Lower lobe of right lung (tissue), 2 donors: ENCODE measurements around the gene APEH. TPM values are rescaled to one million over a fixed set of nuclear protein-coding genes. Genes with fewer than 3 reads are reported as not detected.

Experiments
- ATAC-seq, 2 donors: fragments of 200-7000 bp; cut with Tn5 transposase; one replicate each; pipeline ENCODE4 v1.9.1; 2020 to 2022; ENCODE audit warnings: mild to moderate bottlenecking in 2 of 2, moderate library complexity in 2 of 2
- DNase-seq: peaks from one replicate; pipeline ENCODE4 v3.0.0-alpha.2; 2020
- H3K27ac ChIP-seq: fragments of 200-600 bp; one replicate; pipeline ENCODE4 v1.8.0; 2022
- H3K27me3 ChIP-seq: fragments of 200-600 bp; one replicate; pipeline ENCODE4 v1.8.0; 2022; ENCODE audit warnings: low read depth
- H3K36me3 ChIP-seq: fragments of 200-600 bp; one replicate; pipeline ENCODE4 v1.8.0; 2022; ENCODE audit warnings: mild to moderate bottlenecking
- H3K4me1 ChIP-seq: fragments of 200-600 bp; one replicate; pipeline ENCODE4 v1.8.0; 2022
- H3K4me3 ChIP-seq: fragments of 200-600 bp; one replicate; pipeline ENCODE4 v1.8.0; 2022; ENCODE audit warnings: mild to moderate bottlenecking
- H3K9me3 ChIP-seq: fragments of 200-600 bp; one replicate; pipeline ENCODE4 v1.8.0; 2022
- intact Hi-C: fragments of 100-400 bp; cut with DNase I; formaldehyde crosslinking; loops from one replicate; pipeline ENCODE4 v1.11.0; 2022
- total RNA-seq: library from RNA; stranded (reverse); fragmentation: NEBNext Ultra II Directional; extraction: Animal tissue kit (Norgen Biotek cat#: 25700); gene quantifications from one replicate; pipeline ENCODE4 v1.2.1, GENCODE V29; 2021
- TF ChIP-seq, protein P1 (sequence below): fragments of 200-600 bp; IDR thresholded peaks from one replicate; pipeline ENCODE4 v1.8.0; 2022; ENCODE audit warnings: antibody characterized with exemption, mild to moderate bottlenecking
- donor health status: DM: no; HTN: yes; CAD: no; lungs with severe emphysema.

The APEH gene
- total RNA-seq, 1 donor from 2014 or later, result 83.4 TPM

DNA sequence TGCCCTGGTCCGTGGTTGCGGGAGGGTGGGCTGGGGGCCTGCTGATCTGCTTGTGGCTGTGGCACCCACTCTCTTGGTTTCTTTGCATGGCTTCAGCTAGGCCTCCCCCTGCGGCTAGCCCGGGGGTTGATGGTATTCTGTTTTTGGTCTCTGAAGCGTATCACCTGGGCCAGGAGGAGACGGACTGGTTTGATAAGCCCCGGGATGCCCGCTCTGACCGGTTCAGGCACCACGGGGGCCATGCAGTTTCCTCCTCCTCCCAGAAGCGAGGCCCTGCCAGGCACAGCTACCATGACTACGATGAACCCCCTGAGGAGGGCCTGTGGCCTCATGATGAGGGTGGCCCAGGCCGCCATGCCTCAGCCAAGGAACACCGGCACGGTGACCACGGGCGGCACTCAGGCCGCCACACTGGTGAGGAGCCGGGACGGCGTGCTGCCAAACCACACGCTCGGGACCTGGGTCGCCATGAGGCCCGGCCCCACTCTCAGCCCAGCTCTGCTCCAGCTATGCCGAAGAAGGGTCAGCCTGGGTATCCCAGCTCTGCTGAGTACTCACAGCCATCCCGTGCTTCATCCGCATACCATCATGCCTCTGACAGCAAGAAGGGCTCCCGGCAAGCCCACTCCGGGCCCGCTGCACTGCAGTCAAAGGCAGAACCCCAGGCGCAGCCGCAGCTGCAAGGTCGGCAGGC is 11.3 kb upstream of the APEH start:
- Histone ChIP-seq H3K4me3 (no peak overlapping the region), H3K36me3 (no peaks in the 10 kb centered on the region), H3K4me1 (no peaks in the 10 kb centered on the region), H3K27ac (no peak overlapping the region), H3K27me3 (peaks cover 7% of the 10 kb centered on the region), H3K9me3 (no peaks in the 10 kb centered on the region)
- TF ChIP-seq, protein P1, sequence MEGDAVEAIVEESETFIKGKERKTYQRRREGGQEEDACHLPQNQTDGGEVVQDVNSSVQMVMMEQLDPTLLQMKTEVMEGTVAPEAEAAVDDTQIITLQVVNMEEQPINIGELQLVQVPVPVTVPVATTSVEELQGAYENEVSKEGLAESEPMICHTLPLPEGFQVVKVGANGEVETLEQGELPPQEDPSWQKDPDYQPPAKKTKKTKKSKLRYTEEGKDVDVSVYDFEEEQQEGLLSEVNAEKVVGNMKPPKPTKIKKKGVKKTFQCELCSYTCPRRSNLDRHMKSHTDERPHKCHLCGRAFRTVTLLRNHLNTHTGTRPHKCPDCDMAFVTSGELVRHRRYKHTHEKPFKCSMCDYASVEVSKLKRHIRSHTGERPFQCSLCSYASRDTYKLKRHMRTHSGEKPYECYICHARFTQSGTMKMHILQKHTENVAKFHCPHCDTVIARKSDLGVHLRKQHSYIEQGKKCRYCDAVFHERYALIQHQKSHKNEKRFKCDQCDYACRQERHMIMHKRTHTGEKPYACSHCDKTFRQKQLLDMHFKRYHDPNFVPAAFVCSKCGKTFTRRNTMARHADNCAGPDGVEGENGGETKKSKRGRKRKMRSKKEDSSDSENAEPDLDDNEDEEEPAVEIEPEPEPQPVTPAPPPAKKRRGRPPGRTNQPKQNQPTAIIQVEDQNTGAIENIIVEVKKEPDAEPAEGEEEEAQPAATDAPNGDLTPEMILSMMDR, result no peak
- ATAC-seq, result no peak
- DNase-seq, result no peak
- intact Hi-C loops, result no loop called here

- H3K27me3 ChIP-seq, result peaks cover 7% of the 10 kb centered on the region
- TF ChIP-seq, protein P1, result no peak
- H3K9me3 ChIP-seq, result no peaks in the 10 kb centered on the region
- H3K4me1 ChIP-seq, result no peaks in the 10 kb centered on the region
- no peak overlapping the region for H3K27ac ChIP-seq
- no peak for ATAC-seq
- intact Hi-C loops, result no loop called here
- DNase-seq, result no peak
- H3K36me3 ChIP-seq, result no peaks in the 10 kb centered on the region
- H3K4me3 ChIP-seq, result no peak overlapping the region
Measured at GRCh38 chr3:49663831-49664230, 10.3 kb upstream of the APEH start.

DNA sequence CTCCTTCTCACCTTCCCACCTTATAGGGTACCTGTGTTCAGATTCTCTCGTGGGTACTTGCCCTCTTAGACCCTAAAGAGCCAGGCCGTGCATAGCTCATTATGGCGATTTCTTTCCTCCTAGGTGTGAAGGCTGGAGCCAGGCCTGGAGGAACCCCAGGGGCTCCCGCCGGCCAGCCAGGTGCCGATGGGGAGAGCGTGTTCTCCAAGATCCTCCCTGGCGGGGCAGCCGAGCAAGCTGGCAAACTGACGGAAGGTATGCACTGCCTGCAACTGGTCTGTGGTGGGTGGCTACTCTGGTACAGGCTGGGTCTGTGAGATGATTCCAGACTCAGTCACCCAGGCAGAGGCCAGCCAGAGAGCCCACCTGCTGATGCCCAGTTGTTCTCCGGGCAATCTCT is 9.9 kb upstream of the APEH start:
- ATAC-seq (no peak), DNase-seq (no peak)
- Histone ChIP-seq H3K4me1 (no peaks in the 10 kb centered on the region), H3K4me3 (no peak overlapping the region), H3K36me3 (no peaks in the 10 kb centered on the region), H3K27me3 (peaks cover 7% of the 10 kb centered on the region), H3K9me3 (no peaks in the 10 kb centered on the region), H3K27ac (no peak overlapping the region)
- intact Hi-C loops, result no loop called here
- TF ChIP-seq, protein P1, result no peak

DNA sequence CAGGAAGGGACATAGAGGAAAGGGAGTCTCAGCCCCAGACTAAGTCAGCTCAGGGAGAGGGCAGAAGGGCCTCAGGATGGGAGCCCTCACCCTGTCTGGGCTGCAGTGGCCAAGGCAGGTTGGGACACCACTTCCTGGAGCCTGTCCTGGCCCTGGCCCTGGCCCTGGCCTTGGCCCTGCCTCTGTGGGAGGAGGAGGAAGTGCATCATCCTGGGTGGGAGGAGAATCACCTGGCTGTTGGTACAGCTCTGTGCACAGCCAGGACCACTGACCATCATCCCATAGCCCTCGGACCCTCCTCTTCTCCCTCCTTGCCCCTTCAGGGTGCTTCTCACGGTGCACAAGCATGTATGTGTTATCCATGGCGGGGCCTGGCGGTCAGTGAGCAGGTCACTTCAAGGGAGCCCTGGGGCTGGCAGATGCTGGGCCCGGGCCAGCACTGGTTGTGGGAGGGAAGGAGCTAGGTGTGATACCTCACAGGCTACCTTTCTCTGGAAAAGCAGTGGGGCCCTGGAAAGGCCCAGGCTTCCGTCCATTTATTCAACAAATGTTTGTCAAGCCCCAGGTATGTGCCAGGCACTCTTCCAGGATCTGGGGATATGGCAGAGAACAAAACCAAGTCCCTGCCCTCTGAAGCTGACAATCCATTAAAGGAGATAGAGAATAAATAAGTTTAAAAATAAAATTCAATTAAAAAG is 8.2 kb upstream of the APEH start:
- H3K4me1 ChIP-seq, result no peaks in the 10 kb centered on the region
- intact Hi-C loops, result no loop called here
- H3K4me3 ChIP-seq, result no peak overlapping the region
- H3K9me3 ChIP-seq, result no peaks in the 10 kb centered on the region
- peaks cover 7% of the 10 kb centered on the region for H3K27me3 ChIP-seq
- TF ChIP-seq, protein P1, result no peak
- DNase-seq, result no peak
- no peak overlapping the region for H3K27ac ChIP-seq
- peak in 1 of 2 donors; percentile 6 for ATAC-seq
- H3K36me3 ChIP-seq, result no peaks in the 10 kb centered on the region

GRCh38 chr3:49666592-49666991 is 7.6 kb upstream of the APEH start:
- H3K27ac ChIP-seq, result no peak overlapping the region
- ATAC-seq (no peak), DNase-seq (no peak)
- no peaks in the 10 kb centered on the region for H3K36me3 ChIP-seq
- H3K4me1 ChIP-seq, result no peaks in the 10 kb centered on the region
- H3K27me3 ChIP-seq, result peaks cover 7% of the 10 kb centered on the region
- H3K9me3 ChIP-seq, result no peaks in the 10 kb centered on the region
- H3K4me3 ChIP-seq, result no peak overlapping the region
- TF ChIP-seq, protein P1, result no peak
- intact Hi-C loops, result no loop called here
